ENCODE measurements around the gene HBM.
"Not testable (repeated sequence)": the region's sequence is repeated elsewhere in the genome, so short reads cannot be mapped to it uniquely, and the experiment has no call there.

HBM gene

GRCh38 chr16:167122-167690 lies 1.4 kb downstream of the HBM start:
- DNase-seq (ENCODE audit: low read depth in 2 of 3, low spot score in 2 of 3): no peak

- DNase-seq (ENCODE audit: low read depth in 2 of 3, low spot score in 2 of 3): no peak
Observed at GRCh38 chr16:168424-168823, 2.6 kb downstream of the HBM start.

GRCh38 chr16:169014-169413 lies 3.2 kb downstream of the HBM start:
- DNase-seq (ENCODE audit: low read depth in 2 of 3, low spot score in 2 of 3): no peak

GRCh38 chr16:170088-170507 lies 4.3 kb downstream of the HBM start:
- DNase-seq (ENCODE audit: low read depth in 2 of 3, low spot score in 2 of 3): not testable (repeated sequence)

GRCh38 chr16:170788-171187 lies 5.0 kb downstream of the HBM start:
- DNase-seq (ENCODE audit: low read depth in 2 of 3, low spot score in 2 of 3): no peak

GRCh38 chr16:172374-172941 lies 6.7 kb downstream of the HBM start, which contains the start of gene HBA2:
TSS of gene HBA2 (plus strand) at chr16:172876. CDS start at chr16:172913, 37 bp downstream.
- not testable (repeated sequence) for DNase-seq (ENCODE audit: low read depth in 2 of 3, low spot score in 2 of 3)

- not testable (repeated sequence) for DNase-seq (ENCODE audit: low read depth in 2 of 3, low spot score in 2 of 3)
Observed at GRCh38 chr16:173211-173854, 7.6 kb downstream of the HBM start.

GRCh38 chr16:173928-174769 lies 8.4 kb downstream of the HBM start:
- DNase-seq (ENCODE audit: low read depth in 2 of 3, low spot score in 2 of 3): not testable (repeated sequence)

GRCh38 chr16:175011-175949 lies 9.5 kb downstream of the HBM start:
- no peak for DNase-seq (ENCODE audit: low read depth in 2 of 3, low spot score in 2 of 3)

GRCh38 chr16:176006-176405 lies 10.2 kb downstream of the HBM start:
- not testable (repeated sequence) for DNase-seq (ENCODE audit: low read depth in 2 of 3, low spot score in 2 of 3)

- not testable (repeated sequence) for DNase-seq (ENCODE audit: low read depth in 2 of 3, low spot score in 2 of 3)
Observed at GRCh38 chr16:176477-177382, 11.0 kb downstream of the HBM start, which contains the start of gene HBA1. TSS of gene HBA1 (plus strand) at chr16:176680. CDS start at chr16:176717, 37 bp downstream.

GRCh38 chr16:177394-177822 lies 11.6 kb downstream of the HBM start:
- DNase-seq (ENCODE audit: low read depth in 2 of 3, low spot score in 2 of 3): no peak

GRCh38 chr16:177981-178667 lies 12.3 kb downstream of the HBM start:
- DNase-seq (ENCODE audit: low read depth in 2 of 3, low spot score in 2 of 3): no peak

GRCh38 chr16:178668-179015 lies 12.9 kb downstream of the HBM start:
- no peak for DNase-seq (ENCODE audit: low read depth in 2 of 3, low spot score in 2 of 3)

GRCh38 chr16:179211-180092 lies 13.7 kb downstream of the HBM start:
- no peak for DNase-seq (ENCODE audit: low read depth in 2 of 3, low spot score in 2 of 3)

- DNase-seq (ENCODE audit: low read depth in 2 of 3, low spot score in 2 of 3): peak in 1 of 3 experiments; percentile 37
Observed at GRCh38 chr16:180101-180675, 14.4 kb downstream of the HBM start, which contains the start of gene HBQ1. TSS of gene HBQ1 (plus strand) at chr16:180459. CDS start at chr16:180487, 28 bp downstream.

Data from activated CD8-positive, alpha-beta memory T cell treated with anti-CD3 and anti-CD28 coated beads for 48 hours (primary cell).